ENCODE data around the gene CCDC7. TPM values are rescaled to one million over a fixed set of nuclear protein-coding genes. Genes with fewer than 3 reads are reported as not detected.
"Not testable (repeated sequence)": the region's sequence is repeated elsewhere in the genome, so short reads cannot be mapped to it uniquely, and the experiment has no call there.

Gene CCDC7
- total RNA-seq, 2 experiments from 2014 or later, result 12.0 to 19.3 TPM

GRCh38 chr10:32483019-32483502, 37.1 kb downstream of the CCDC7 start:
- H3K27ac Mint-ChIP-seq, H3K27me3 Mint-ChIP-seq, ATAC-seq, CTCF ChIA-PET, DNase-seq, H3K4me1 Mint-ChIP-seq, H3K4me3 Mint-ChIP-seq: not testable (repeated sequence)
- Mint-ChIP-seq H3K9me3 (ENCODE audit: low read depth) (peaks cover 12% of the 10 kb centered on the region), H3K36me3 (peaks cover 66% of the 10 kb centered on the region)

GRCh38 chr10:32488038-32488437, 42.1 kb downstream of the CCDC7 start:
- H3K4me1 Mint-ChIP-seq; H3K27me3 Mint-ChIP-seq; ATAC-seq; H3K27ac Mint-ChIP-seq; CTCF ChIA-PET; H3K9me3 Mint-ChIP-seq (ENCODE audit: low read depth); H3K4me3 Mint-ChIP-seq; DNase-seq: not testable (repeated sequence)
- peaks cover 67% of the 10 kb centered on the region for H3K36me3 Mint-ChIP-seq

DNA sequence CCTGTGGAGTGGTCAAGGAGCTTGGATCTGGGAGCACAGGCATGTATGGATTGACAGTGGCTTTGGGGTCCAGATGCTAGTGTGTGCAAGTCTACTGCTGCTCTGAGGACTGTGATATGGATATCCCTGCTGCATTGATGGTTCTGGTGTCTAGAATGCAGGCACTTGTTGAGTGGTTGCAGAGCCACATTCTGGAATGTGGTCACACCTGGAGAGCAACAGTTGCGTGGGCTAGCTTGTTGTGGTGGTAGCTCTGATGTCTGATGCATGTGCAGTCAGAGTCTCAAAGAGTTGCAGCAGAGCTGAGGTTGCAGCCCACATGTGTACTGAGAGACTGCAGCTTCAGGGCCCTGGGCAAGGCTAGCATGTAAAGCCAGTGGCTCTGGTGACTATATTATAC, 43.2 kb downstream of the CCDC7 start:
- Mint-ChIP-seq H3K27ac (no peak overlapping the region), H3K9me3 (ENCODE audit: low read depth) (peaks cover 6% of the 10 kb centered on the region), H3K27me3 (no peaks in the 10 kb centered on the region), H3K36me3 (peaks cover 63% of the 10 kb centered on the region), H3K4me1 (no peaks in the 10 kb centered on the region), H3K4me3 (no peak overlapping the region)
- DNase-seq, result no peak
- CTCF ChIA-PET, result no interaction called here
- no peak for ATAC-seq

DNA sequence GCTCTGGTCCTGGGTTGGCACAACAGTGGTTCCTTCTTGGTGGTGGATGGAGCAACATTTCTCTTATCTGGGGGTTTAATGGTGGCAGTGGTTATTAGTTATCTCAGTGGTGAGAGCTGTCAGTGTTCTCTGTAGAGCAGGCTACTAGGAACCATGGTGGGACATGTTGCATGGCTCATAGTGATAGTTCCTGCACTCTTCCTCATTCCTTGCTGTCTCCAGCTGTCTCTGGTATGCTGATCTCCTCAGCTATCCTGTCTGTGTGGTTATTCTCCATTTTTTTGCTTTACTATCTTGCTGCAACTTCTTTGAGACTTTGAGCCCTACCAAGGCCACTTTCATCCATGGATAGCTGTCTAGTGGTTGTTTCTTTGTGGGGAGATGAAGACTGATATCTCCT, 44.0 kb downstream of the CCDC7 start:
- no peak overlapping the region for H3K27ac Mint-ChIP-seq
- CTCF ChIA-PET, result no interaction called here
- no peaks in the 10 kb centered on the region for H3K27me3 Mint-ChIP-seq
- no peaks in the 10 kb centered on the region for H3K4me1 Mint-ChIP-seq
- H3K36me3 Mint-ChIP-seq, result peaks cover 62% of the 10 kb centered on the region
- H3K9me3 Mint-ChIP-seq (ENCODE audit: low read depth), result peaks cover 6% of the 10 kb centered on the region
- no peak for ATAC-seq
- H3K4me3 Mint-ChIP-seq, result no peak overlapping the region
- DNase-seq, result no peak

- H3K27ac Mint-ChIP-seq; DNase-seq; H3K27me3 Mint-ChIP-seq; H3K9me3 Mint-ChIP-seq (ENCODE audit: low read depth); H3K4me3 Mint-ChIP-seq; CTCF ChIA-PET; ATAC-seq: not testable (repeated sequence)
- H3K36me3 Mint-ChIP-seq, result peaks cover 53% of the 10 kb centered on the region
- peaks cover 10% of the 10 kb centered on the region for H3K4me1 Mint-ChIP-seq
These were observed 48.6 kb downstream of the CCDC7 start for GRCh38 chr10:32494562-32494961.

DNA sequence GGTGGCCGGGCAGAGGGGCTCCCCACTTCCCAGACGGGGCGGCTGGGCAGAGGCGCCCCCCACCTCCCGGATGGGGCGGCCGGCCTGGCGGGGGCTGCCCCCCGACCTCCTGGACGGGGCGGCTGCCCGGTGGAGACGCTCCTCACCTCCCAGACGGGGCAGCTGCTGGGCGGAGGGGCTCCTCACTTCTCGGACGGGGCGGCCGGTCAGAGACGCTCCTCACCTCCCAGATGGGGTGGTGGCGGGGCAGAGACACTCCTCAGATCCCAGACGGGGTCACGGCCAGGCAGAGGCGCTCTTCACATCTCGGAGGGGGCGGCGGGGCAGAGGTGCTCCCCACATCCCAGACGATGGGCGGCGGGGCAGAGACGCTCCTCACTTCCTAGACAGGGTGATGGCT, 54.2 kb downstream of the CCDC7 start:
- CTCF ChIA-PET, result not testable (repeated sequence)

GRCh38 chr10:32501906-32502305, 56.0 kb downstream of the CCDC7 start:
- ATAC-seq, result no peak
- peaks cover 10% of the 10 kb centered on the region for H3K4me1 Mint-ChIP-seq
- peaks cover 49% of the 10 kb centered on the region for H3K36me3 Mint-ChIP-seq
- CTCF ChIA-PET, result no interaction called here
- H3K27me3 Mint-ChIP-seq, result no peaks in the 10 kb centered on the region
- H3K9me3 Mint-ChIP-seq (ENCODE audit: low read depth), result peaks cover 8% of the 10 kb centered on the region
- no peak overlapping the region for H3K4me3 Mint-ChIP-seq
- H3K27ac Mint-ChIP-seq, result no peak overlapping the region
- no peak for DNase-seq

More for the DNA sequence above, 54.2 kb downstream of the CCDC7 start:
- peaks cover 14% of the 10 kb centered on the region for H3K9me3 Mint-ChIP-seq (ENCODE audit: low read depth)
- not testable (repeated sequence) for H3K27me3 Mint-ChIP-seq, H3K27ac Mint-ChIP-seq, ATAC-seq, DNase-seq, H3K4me3 Mint-ChIP-seq
- peaks cover 10% of the 10 kb centered on the region for H3K4me1 Mint-ChIP-seq
- H3K36me3 Mint-ChIP-seq, result peaks cover 54% of the 10 kb centered on the region

- H3K4me3 Mint-ChIP-seq; ATAC-seq; CTCF ChIA-PET; DNase-seq; H3K9me3 Mint-ChIP-seq (ENCODE audit: low read depth); H3K27ac Mint-ChIP-seq; H3K27me3 Mint-ChIP-seq; H3K4me1 Mint-ChIP-seq: not testable (repeated sequence)
- H3K36me3 Mint-ChIP-seq, result peaks cover 47% of the 10 kb centered on the region
These were observed 60.0 kb downstream of the CCDC7 start for GRCh38 chr10:32505762-32506420.

DNA sequence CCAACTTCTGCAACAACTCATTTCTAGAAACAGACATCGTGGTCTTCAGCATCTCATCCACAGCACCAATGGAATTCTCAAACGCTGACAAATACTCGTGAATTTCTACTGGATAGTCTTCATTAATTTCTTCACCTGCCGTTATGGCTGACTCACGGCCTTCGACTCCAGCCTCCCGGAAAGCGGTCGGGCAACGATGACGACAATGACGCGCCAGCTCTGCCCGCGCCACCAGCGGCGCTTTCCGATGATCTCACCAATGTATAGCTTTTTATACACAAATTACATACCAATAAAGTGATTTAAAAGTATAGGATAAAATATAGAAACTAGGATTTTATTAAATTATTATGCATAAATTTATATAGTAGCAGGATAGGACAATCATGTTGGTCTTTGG, 65.7 kb downstream of the CCDC7 start:
- DNase-seq, result no peak
- CTCF ChIA-PET, result no interaction called here
- Mint-ChIP-seq H3K9me3 (ENCODE audit: low read depth) (no peaks in the 10 kb centered on the region), H3K27me3 (no peaks in the 10 kb centered on the region), H3K4me1 (no peaks in the 10 kb centered on the region), H3K27ac (no peak overlapping the region), H3K4me3 (no peak overlapping the region), H3K36me3 (peaks cover 23% of the 10 kb centered on the region)
- no peak for ATAC-seq

DNA sequence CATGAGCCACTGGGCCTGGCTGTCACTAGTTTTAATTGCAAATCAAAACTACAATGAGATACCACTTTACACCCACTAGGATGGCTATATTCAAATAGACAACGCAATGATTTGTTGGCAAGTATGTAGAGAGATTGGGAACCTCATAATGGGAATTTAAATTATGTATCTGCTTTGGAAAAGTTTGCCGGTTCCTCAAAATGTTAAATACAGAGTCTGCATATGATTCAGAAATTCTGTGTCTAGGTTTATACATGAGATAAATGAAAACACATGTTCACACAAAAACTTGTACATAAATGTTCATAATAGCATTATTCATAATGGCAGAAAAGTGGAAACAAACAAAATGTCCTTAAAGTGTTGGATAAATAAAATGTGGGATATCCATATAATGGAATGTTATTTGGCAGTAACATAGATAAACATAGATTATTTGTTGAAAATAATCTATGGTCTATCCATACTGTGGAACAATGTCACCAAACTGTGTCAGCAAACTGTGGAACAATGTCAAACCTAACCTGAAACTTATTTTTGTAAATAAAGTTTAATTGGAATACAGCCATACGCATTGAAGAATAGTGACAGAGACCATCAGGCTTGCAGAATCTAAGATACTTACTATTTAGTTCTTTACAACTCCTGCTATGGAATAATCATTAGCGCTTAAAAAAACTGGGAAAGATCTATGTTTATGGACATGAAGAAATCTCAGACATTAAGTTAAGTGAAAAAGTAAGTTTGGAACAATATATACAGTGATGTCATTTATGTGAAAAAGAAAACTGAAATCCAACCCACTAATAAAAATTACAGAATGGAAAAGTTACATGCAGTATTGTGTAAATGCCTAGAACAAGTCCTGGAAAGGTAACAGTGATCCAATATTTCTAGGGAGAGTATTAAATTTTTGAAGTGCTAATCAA, 70.9 kb downstream of the CCDC7 start:
- Mint-ChIP-seq H3K4me3 (no peak overlapping the region), H3K27me3 (no peaks in the 10 kb centered on the region), H3K4me1 (peaks cover 4% of the 10 kb centered on the region), H3K27ac (no peak overlapping the region), H3K9me3 (ENCODE audit: low read depth) (peaks cover 7% of the 10 kb centered on the region), H3K36me3 (peaks cover 13% of the 10 kb centered on the region)
- ATAC-seq (no peak), DNase-seq (no peak)
- CTCF ChIA-PET, result no interaction called here

DNA sequence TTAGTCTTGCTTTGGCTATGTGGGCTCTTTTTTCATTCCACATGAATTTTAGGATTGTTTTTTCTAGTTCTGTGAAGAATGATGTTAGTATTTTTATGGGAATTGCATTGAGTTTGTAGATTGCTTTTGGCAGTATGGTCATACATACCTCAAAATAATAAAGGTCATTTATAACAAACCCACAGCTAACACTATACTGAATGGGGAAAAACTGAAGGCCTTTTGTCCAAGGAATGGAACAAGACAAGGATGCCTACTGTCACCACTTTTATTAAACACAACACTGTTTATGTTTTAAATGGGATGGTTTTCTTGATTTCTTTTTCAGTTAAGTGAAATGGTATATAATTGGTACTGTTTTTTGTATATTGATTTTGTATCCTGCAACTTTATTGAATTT, 84.3 kb downstream of the CCDC7 start:
- DNase-seq (no peak), ATAC-seq (no peak)
- no peak overlapping the region for H3K27ac Mint-ChIP-seq
- CTCF ChIA-PET, result no interaction called here
- H3K4me3 Mint-ChIP-seq, result no peak overlapping the region
- H3K4me1 Mint-ChIP-seq, result no peaks in the 10 kb centered on the region
- H3K27me3 Mint-ChIP-seq, result no peaks in the 10 kb centered on the region
- H3K9me3 Mint-ChIP-seq (ENCODE audit: low read depth), result peaks cover 8% of the 10 kb centered on the region
- peaks cover 8% of the 10 kb centered on the region for H3K36me3 Mint-ChIP-seq

- DNase-seq (no peak), ATAC-seq (no peak)
- Mint-ChIP-seq H3K4me1 (no peaks in the 10 kb centered on the region), H3K4me3 (no peak overlapping the region), H3K27me3 (no peaks in the 10 kb centered on the region), H3K27ac (no peak overlapping the region), H3K9me3 (ENCODE audit: low read depth) (peaks cover 10% of the 10 kb centered on the region), H3K36me3 (peaks cover 1% of the 10 kb centered on the region)
- CTCF ChIA-PET, result no interaction called here
These were observed 92.3 kb downstream of the CCDC7 start for GRCh38 chr10:32538256-32538655.

DNA sequence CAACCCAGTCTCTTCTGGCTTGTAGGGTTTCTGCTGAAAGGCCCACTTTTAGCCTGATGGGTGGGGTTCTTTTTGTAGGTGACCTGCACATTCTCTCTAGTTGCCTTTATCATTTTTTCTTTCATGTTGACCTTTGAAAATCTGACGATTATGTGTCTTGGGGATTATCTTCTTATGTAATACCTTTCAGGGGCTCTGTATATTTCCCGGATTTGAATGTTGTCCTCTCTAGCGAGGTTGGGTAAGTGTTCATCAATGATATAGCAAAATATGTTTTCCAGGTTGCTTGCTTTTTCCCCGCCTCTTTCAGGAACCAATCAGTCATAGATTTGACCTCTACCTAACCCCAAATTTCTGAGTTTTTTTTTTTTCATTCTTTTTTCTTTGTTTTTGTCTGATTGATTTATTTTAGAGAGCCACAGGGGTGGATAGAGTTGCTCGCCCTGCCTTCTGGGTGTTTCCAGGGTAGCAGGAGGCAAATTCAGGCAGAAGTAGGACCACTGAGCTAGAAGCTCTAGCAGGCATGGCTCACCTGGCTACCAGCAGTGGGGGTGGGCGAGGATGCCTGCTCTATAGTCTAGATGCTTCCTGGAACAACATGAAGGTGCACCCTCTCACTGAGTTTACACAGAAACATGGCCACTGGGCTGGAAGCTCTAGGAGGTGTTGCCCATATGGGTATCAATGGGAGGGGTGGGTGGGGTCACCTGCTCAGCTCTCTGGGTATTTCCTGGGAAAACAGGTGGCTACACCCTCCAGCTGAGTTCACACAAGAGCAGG, 94.9 kb downstream of the CCDC7 start:
- no peak for ATAC-seq
- H3K9me3 Mint-ChIP-seq (ENCODE audit: low read depth), result no peaks in the 10 kb centered on the region
- H3K27ac Mint-ChIP-seq, result no peak overlapping the region
- no peaks in the 10 kb centered on the region for H3K27me3 Mint-ChIP-seq
- peaks cover 1% of the 10 kb centered on the region for H3K36me3 Mint-ChIP-seq
- no peaks in the 10 kb centered on the region for H3K4me1 Mint-ChIP-seq
- DNase-seq, result no peak
- no peak overlapping the region for H3K4me3 Mint-ChIP-seq
- CTCF ChIA-PET, result no interaction called here
